Measurements from ENCODE around the gene TNK1.

Gene TNK1

GRCh38 chr17:7391307-7391706, 10.4 kb downstream of the TNK1 start:
- DNase-seq (ENCODE audit: low spot score): no peak

GRCh38 chr17:7392696-7393612, 12.1 kb downstream of the TNK1 start:
- no peak for DNase-seq (ENCODE audit: low spot score)

- no peak for DNase-seq (ENCODE audit: low spot score)
These were observed 12.9 kb downstream of the TNK1 start for GRCh38 chr17:7393613-7394451.

GRCh38 chr17:7394452-7395191, 13.7 kb downstream of the TNK1 start, which contains the start of gene PLSCR3:
Gene PLSCR3 (minus strand): TSS chr17:7394525. CDS start chr17:7394110, 415 bp downstream.
- peak; percentile 90 for DNase-seq (ENCODE audit: low spot score)

GRCh38 chr17:7396147-7396546, 15.3 kb downstream of the TNK1 start:
- no peak for DNase-seq (ENCODE audit: low spot score)

GRCh38 chr17:7398612-7399011, 17.7 kb downstream of the TNK1 start:
- no peak for DNase-seq (ENCODE audit: low spot score)

- no peak for DNase-seq (ENCODE audit: low spot score)
These were observed 22.3 kb downstream of the TNK1 start for GRCh38 chr17:7403043-7403726.

- DNase-seq (ENCODE audit: low spot score): no peak
These were observed 22.8 kb downstream of the TNK1 start for GRCh38 chr17:7403727-7403976.

GRCh38 chr17:7403977-7404736, 23.3 kb downstream of the TNK1 start, which contains the start of gene TMEM256:
Gene TMEM256 (minus strand): TSS chr17:7404097. CDS start chr17:7404084, 13 bp downstream.
- peak; percentile 100 for DNase-seq (ENCODE audit: low spot score)

- no peak for DNase-seq (ENCODE audit: low spot score)
These were observed 24.0 kb downstream of the TNK1 start for GRCh38 chr17:7404737-7405349.

- no peak for DNase-seq (ENCODE audit: low spot score)
These were observed 24.7 kb downstream of the TNK1 start for GRCh38 chr17:7405350-7406234.

- no peak for DNase-seq (ENCODE audit: low spot score)
These were observed 25.4 kb downstream of the TNK1 start for GRCh38 chr17:7406235-7406825.

- DNase-seq (ENCODE audit: low spot score): no peak
These were observed 26.2 kb downstream of the TNK1 start for GRCh38 chr17:7407082-7407481.

- DNase-seq (ENCODE audit: low spot score): no peak
These were observed 26.8 kb downstream of the TNK1 start, which contains the start of gene NLGN2 for GRCh38 chr17:7407485-7408251. Gene NLGN2 (plus strand): TSS chr17:7407845. CDS start chr17:7408256, 411 bp downstream.

- no peak for DNase-seq (ENCODE audit: low spot score)
These were observed 27.4 kb downstream of the TNK1 start for GRCh38 chr17:7408252-7408727.

- DNase-seq (ENCODE audit: low spot score): no peak
These were observed 28.0 kb downstream of the TNK1 start for GRCh38 chr17:7408863-7409262.

GRCh38 chr17:7409716-7410115, 28.8 kb downstream of the TNK1 start:
- no peak for DNase-seq (ENCODE audit: low spot score)

Measured in SK-N-DZ (cell line).